Natural killer cell (primary cell): ENCODE results near the gene KIF26A. TPM values are rescaled to one million over a fixed set of nuclear protein-coding genes. Genes with fewer than 3 reads are reported as not detected.

ENCODE experiments used
- ATAC-seq, 3 donors: fragments of 150-1000 bp in 2 of 3; fragments of 200-7000 bp in 1 of 3; cut with Tn5 transposase; 1 replicate in 1 of 3; 2 replicates in 2 of 3; pipeline ENCODE4 v1.10.0; 2021; ENCODE audit warnings: mild to moderate bottlenecking in 2 of 3, moderate library complexity in 2 of 3
- DNase-seq, 2 donors: peaks; one replicate each; pipeline versions ENCODE4 v3.0.0 to v3.0.0-alpha.2; 2013 to 2021; ENCODE audit warnings: mixed read lengths in 1 of 2
- H3K27ac ChIP-seq: one replicate; pipeline ENCODE4 v1.5.1; 2013; ENCODE audit warnings: mild to moderate bottlenecking, low read length
- H3K27me3 ChIP-seq: one replicate; pipeline ENCODE4 v1.6.1; 2013; ENCODE audit warnings: low read length; ENCODE audit not compliant: control insufficient read depth, insufficient read depth
- H3K36me3 ChIP-seq: one replicate; pipeline ENCODE4 v1.6.1; 2013; ENCODE audit warnings: low read length; ENCODE audit not compliant: control insufficient read depth, insufficient read depth
- H3K4me1 ChIP-seq: one replicate; pipeline ENCODE4 v1.6.1; 2013; ENCODE audit warnings: low read length; ENCODE audit not compliant: control insufficient read depth, insufficient read depth
- H3K4me3 ChIP-seq: one replicate; pipeline ENCODE4 v1.5.1; 2013; ENCODE audit warnings: low read length
- H3K9me3 ChIP-seq: one replicate; pipeline ENCODE4 v1.6.1; 2013; ENCODE audit warnings: low read length; ENCODE audit not compliant: control insufficient read depth, insufficient read depth
- H3K27ac Mint-ChIP-seq, 2 donors: one replicate each; pipeline ENCODE4 v1.8.0; 2022; ENCODE audit warnings: mild to moderate bottlenecking in 2 of 2, mixed read lengths in 2 of 2, moderate library complexity in 1 of 2
- H3K27me3 Mint-ChIP-seq, 2 donors: one replicate each; pipeline ENCODE4 v1.8.0; 2022; ENCODE audit warnings: low read depth in 2 of 2, mixed read lengths in 2 of 2
- H3K36me3 Mint-ChIP-seq: one replicate; pipeline ENCODE4 v1.8.0; 2022; ENCODE audit warnings: mixed read lengths
- H3K4me1 Mint-ChIP-seq, 2 donors: one replicate each; pipeline ENCODE4 v1.8.0; 2022; ENCODE audit warnings: mixed read lengths in 2 of 2
- H3K4me3 Mint-ChIP-seq: one replicate; pipeline ENCODE4 v1.8.0; 2022; ENCODE audit warnings: mild to moderate bottlenecking, moderate library complexity, mixed read lengths
- H3K9me3 Mint-ChIP-seq, 2 donors: one replicate each; pipeline ENCODE4 v1.8.0; 2022; ENCODE audit warnings: mixed read lengths in 2 of 2
- WGBS: methylation state at CpG from one replicate; pipeline ENCODE4 v1.1.7; 2013; ENCODE audit warnings: missing lambda C conversion rate; ENCODE audit not compliant: insufficient coverage; 5-methylcytosine and 5-hydroxymethylcytosine counted together
- intact Hi-C: fragments of 100-400 bp; cut with micrococcal nuclease; formaldehyde crosslinking; loops from one replicate; pipeline ENCODE4 v1.14.2; 2022
- total RNA-seq, 4 donors: library from RNA; stranded (reverse); fragments of 120-200 nt in 1 of 4; gene quantifications; one replicate each; pipeline versions ENCODE4 v1.2.3 to v1.2.4, GENCODE V29; 2013 to 2022
- TF ChIP-seq, protein P1 (sequence below): fragments of 200-600 bp; IDR thresholded peaks from one replicate; pipeline ENCODE4 v1.8.0; 2022; ENCODE audit warnings: antibody characterized with exemption

The KIF26A gene
- total RNA-seq, 3 donors from 2014 or later (not counting 1 experiment from before 2014, with no cell fraction given) = not detected

- intact Hi-C loops = no loop called here
- peaks cover 0 to 12% of the 10 kb centered on the region in 2 donors for H3K27me3 Mint-ChIP-seq
- WGBS = 91% methylated on average over 15 of the region's 15 CpGs
Observed at GRCh38 chr14:104141621-104142091, 3.3 kb downstream of the KIF26A start.

DNA sequence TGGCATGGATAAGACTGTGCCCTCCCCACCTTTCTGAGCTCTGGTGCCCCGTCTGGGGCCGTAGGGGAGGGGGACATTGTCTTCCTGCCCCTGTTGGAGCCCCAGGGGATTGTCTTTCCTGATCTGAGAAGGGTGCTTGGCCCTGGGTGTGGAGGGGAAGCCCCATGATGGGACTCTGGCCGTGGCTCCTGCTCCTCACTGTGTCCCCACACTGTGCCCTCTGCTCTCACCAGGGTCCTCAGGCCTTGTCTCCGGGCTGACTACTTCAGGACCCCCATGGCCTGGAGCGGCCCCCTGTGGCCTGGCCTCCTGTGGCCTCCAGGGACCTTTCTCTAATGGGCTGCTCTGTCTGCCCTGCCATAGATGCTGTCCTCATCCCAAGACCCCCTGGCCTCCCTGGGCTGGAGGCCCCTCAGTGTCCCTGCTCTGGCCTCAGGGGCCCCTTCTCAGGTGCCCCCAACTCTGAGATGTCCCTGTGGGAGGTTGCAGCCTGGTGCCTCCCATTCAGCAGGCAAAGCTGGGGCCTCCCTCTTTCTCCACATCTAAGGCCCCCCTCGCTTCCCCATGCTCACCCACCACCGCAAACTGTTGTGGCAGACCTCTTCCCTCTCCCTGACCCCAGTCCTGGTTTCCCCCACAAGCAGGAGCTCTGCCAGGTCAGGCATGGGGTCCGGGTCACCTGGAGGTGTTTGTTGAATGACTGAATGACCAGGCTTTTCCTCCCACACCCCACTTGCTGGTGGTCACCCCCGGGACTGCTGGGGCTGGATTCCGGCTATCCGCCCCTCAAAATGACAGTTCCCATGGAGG lies 4.0 kb downstream of the KIF26A start:
- no peak for DNase-seq
- Histone ChIP-seq H3K36me3 (no peaks in the 10 kb centered on the region), H3K27me3 (peaks cover 4% of the 10 kb centered on the region), H3K4me3 (no peak overlapping the region), H3K27ac (no peak overlapping the region), H3K9me3 (no peaks in the 10 kb centered on the region), H3K4me1 (peaks cover 7% of the 10 kb centered on the region)
- Mint-ChIP-seq H3K4me1 (no peaks in the 10 kb centered on the region), H3K4me3 (no peak overlapping the region), H3K27ac (no peak overlapping the region), H3K27me3 (peaks cover 0 to 6% of the 10 kb centered on the region in 2 donors), H3K36me3 (no peaks in the 10 kb centered on the region), H3K9me3 (no peaks in the 10 kb centered on the region)
- intact Hi-C loops = no loop called here
- TF ChIP-seq, protein P1, sequence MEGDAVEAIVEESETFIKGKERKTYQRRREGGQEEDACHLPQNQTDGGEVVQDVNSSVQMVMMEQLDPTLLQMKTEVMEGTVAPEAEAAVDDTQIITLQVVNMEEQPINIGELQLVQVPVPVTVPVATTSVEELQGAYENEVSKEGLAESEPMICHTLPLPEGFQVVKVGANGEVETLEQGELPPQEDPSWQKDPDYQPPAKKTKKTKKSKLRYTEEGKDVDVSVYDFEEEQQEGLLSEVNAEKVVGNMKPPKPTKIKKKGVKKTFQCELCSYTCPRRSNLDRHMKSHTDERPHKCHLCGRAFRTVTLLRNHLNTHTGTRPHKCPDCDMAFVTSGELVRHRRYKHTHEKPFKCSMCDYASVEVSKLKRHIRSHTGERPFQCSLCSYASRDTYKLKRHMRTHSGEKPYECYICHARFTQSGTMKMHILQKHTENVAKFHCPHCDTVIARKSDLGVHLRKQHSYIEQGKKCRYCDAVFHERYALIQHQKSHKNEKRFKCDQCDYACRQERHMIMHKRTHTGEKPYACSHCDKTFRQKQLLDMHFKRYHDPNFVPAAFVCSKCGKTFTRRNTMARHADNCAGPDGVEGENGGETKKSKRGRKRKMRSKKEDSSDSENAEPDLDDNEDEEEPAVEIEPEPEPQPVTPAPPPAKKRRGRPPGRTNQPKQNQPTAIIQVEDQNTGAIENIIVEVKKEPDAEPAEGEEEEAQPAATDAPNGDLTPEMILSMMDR = no peak
- ATAC-seq = no peak
- WGBS = 66% methylated on average over 10 of the region's 11 CpGs

More at GRCh38 chr14:104141621-104142091, 3.3 kb downstream of the KIF26A start:
- H3K27me3 ChIP-seq = peaks cover 10% of the 10 kb centered on the region
- no peak overlapping the region for H3K27ac ChIP-seq
- no peaks in the 10 kb centered on the region for H3K36me3 ChIP-seq
- TF ChIP-seq, protein P1 = no peak
- no peaks in the 10 kb centered on the region for H3K9me3 Mint-ChIP-seq
- DNase-seq (no peak), ATAC-seq (no peak)
- H3K4me3 ChIP-seq = no peak overlapping the region
- no peak overlapping the region for H3K27ac Mint-ChIP-seq
- no peaks in the 10 kb centered on the region for H3K4me1 Mint-ChIP-seq
- H3K4me3 Mint-ChIP-seq = no peak overlapping the region
- H3K4me1 ChIP-seq = peaks cover 14% of the 10 kb centered on the region
- H3K9me3 ChIP-seq = no peaks in the 10 kb centered on the region
- no peaks in the 10 kb centered on the region for H3K36me3 Mint-ChIP-seq

GRCh38 chr14:104142946-104143470 lies 4.6 kb downstream of the KIF26A start:
- Histone ChIP-seq H3K36me3 (no peaks in the 10 kb centered on the region), H3K27me3 (peaks cover 1% of the 10 kb centered on the region), H3K27ac (no peak overlapping the region), H3K4me3 (no peak overlapping the region), H3K4me1 (peaks cover 1% of the 10 kb centered on the region), H3K9me3 (no peaks in the 10 kb centered on the region)
- no peak overlapping the region for H3K27ac Mint-ChIP-seq
- no peaks in the 10 kb centered on the region for H3K4me1 Mint-ChIP-seq
- peaks cover 0 to 6% of the 10 kb centered on the region in 2 donors for H3K27me3 Mint-ChIP-seq
- TF ChIP-seq, protein P1 = no peak
- intact Hi-C loops = no loop called here
- H3K36me3 Mint-ChIP-seq = no peaks in the 10 kb centered on the region
- H3K4me3 Mint-ChIP-seq = no peak overlapping the region
- H3K9me3 Mint-ChIP-seq = no peaks in the 10 kb centered on the region
- WGBS = 88% methylated on average over 16 of the region's 16 CpGs
- ATAC-seq (no peak), DNase-seq (no peak)
